HG03469 (cell line): ENCODE measurements around the gene SAXO1.

Source experiments
- ATAC-seq: cut with Tn5 transposase; IDR thresholded peaks from one replicate; pipeline ENCODE4 v1.9.1; 2021; ENCODE audit warnings: mild to moderate bottlenecking, moderate library complexity, moderate number of reproducible peaks; ENCODE audit not compliant: unreplicated experiment

SAXO1 gene

GRCh38 chr9:18920141-18921084 lies 112.6 kb downstream of the SAXO1 start:
- no peak for ATAC-seq

GRCh38 chr9:18911714-18912342 lies 121.2 kb downstream of the SAXO1 start:
- no peak for ATAC-seq

GRCh38 chr9:18910916-18911315 lies 122.1 kb downstream of the SAXO1 start:
- no peak for ATAC-seq

- no peak for ATAC-seq
These were observed 122.6 kb downstream of the SAXO1 start for GRCh38 chr9:18910435-18910834.

GRCh38 chr9:18909140-18910018 lies 123.6 kb downstream of the SAXO1 start:
- ATAC-seq: no peak

GRCh38 chr9:18907927-18908625 lies 124.9 kb downstream of the SAXO1 start:
- ATAC-seq: no peak

GRCh38 chr9:18906656-18907395 lies 126.2 kb downstream of the SAXO1 start:
- peak; percentile 49 for ATAC-seq

GRCh38 chr9:18905883-18906629 lies 127.0 kb downstream of the SAXO1 start:
- ATAC-seq: no peak

- no peak for ATAC-seq
These were observed 127.8 kb downstream of the SAXO1 start for GRCh38 chr9:18905028-18905882.

GRCh38 chr9:18903450-18903849 lies 129.6 kb downstream of the SAXO1 start:
- no peak for ATAC-seq

- no peak for ATAC-seq
These were observed 136.4 kb downstream of the SAXO1 start for GRCh38 chr9:18896531-18897179.

GRCh38 chr9:18896004-18896403 lies 137.0 kb downstream of the SAXO1 start:
- no peak for ATAC-seq

GRCh38 chr9:18893491-18893890 lies 139.5 kb downstream of the SAXO1 start:
- no peak for ATAC-seq

- no peak for ATAC-seq
These were observed 140.0 kb downstream of the SAXO1 start for GRCh38 chr9:18893046-18893445.

- ATAC-seq: no peak
These were observed 140.9 kb downstream of the SAXO1 start for GRCh38 chr9:18891946-18892670.

- no peak for ATAC-seq
These were observed 142.6 kb downstream of the SAXO1 start for GRCh38 chr9:18890372-18890771.

- no peak for ATAC-seq
These were observed 143.5 kb downstream of the SAXO1 start for GRCh38 chr9:18889550-18889949.
